Stimulated activated CD8-positive, alpha-beta memory T cell treated with anti-CD3 and anti-CD28 coated beads, Interleukin-15, amount 100 ng/mL, for 48 hours (primary cell): ENCODE results near the gene HEYL.
A peak's percentile ranks its signal among the peaks of the same experiment; 100 is the strongest.

Source experiments
- DNase-seq, 2 donors: peaks; one replicate each; pipeline ENCODE4 v3.0.0-alpha.2; 2020; ENCODE audit warnings: low read depth in 2 of 2

Gene HEYL

DNA sequence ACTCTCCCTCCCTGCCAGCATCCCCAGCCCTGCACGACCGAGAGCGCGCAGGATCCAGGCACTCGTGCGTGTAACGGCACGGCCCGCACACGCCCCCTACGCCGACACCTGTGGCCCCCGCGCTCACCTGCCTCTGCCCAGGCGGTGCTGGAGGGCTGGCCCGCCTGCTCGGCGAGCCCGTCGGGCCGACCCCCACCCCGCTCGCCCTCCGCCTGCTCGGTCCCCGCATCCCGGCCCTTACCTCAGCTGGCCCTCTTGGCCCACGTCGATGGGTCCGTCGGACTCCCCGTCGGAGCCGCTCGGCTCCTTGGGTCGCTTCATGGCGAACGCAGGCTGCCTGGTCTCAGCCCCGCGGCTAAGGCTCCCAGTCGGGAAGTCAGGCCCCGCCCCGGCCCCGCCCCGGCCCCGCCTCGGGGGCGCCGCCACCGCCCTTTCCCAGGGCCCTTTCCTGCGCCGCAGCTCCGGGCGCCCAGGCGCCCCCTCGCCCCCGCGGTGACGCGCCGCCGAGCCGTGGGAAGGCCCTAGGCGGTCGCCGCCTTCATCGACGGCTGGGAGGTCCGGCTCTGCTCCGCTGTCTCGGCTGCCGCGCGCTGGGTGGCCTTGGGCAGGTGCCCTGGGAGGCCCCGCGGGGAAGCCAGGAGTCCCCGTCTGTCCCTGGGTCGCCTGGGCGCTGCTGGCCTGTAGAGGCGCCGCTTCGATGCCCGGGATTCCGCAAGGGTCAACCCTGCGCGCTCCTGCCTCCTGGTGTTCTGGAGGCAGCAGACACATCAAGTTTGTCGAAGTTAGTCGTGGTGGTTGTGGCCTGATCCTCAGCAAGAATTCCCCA lies at the start of gene HEYL:
Gene HEYL, minus strand, starts transcription at position 339 of the 826 bp plus-strand sequence. Its CDS starts 18 bp downstream, at position 321.
- DNase-seq = peak; percentile 59 to 64

DNA sequence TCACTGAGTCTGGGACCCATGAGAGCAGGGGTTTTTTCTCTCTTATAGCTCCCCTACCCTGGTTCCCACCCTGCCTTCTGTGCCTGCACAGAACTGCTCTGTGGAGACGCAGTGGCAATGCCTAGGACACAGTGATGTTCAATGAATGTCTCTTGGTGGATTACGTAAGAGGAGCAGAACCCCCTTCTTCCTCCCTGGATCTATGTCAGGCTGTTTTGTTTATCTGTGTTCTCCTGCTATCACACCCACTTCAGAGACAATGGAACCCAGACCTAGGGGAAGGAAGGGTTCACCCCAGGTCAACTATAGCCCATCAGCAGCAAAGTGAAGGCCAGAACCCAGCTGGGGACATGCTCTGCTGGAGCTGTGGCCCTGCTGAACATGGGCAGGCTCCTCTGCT lies 49.8 kb upstream of the HEYL start:
- DNase-seq = no peak

DNA sequence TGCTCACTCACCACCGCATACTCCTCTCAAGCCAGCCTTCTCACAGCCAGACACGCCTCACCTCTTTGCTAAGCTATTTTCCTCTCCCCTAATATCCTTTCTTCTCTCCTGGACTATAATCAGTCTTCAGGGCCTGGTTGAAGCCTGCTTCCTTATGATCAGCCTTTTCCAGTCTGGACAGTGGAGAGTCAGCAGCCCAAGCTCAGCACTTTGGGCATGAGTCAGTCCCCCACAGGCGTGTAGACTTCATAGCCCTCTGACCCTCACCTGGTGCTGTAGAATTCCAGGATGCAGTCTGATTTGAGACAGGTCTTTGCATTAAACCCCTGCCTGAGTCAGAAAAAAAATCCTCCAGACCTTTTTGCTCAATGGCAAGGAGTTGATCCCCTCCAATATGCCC lies 49.3 kb upstream of the HEYL start:
- DNase-seq = no peak

DNA sequence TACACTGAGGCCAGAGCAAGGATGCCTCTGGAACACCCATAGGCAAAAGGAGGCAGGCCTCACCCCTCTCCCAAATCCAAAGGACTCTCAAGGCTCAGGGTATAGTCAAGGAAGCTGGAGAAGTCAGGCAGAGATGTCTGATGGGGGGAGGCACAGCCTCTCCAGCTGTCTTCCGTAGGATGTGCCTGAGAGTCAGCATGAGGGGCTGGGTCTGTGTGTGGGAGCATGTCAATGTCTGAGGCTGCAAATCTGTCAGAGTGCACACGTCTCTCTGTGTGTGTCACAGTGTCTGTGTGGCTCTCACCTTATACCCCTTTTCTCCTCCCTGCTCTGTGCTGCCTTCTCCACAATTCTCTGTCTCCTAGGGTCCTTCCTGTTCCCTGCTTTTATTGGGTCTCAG lies 47.8 kb upstream of the HEYL start:
- DNase-seq = no peak

GRCh38 chr1:39685071-39685470 lies 45.6 kb upstream of the HEYL start:
- DNase-seq = no peak

DNA sequence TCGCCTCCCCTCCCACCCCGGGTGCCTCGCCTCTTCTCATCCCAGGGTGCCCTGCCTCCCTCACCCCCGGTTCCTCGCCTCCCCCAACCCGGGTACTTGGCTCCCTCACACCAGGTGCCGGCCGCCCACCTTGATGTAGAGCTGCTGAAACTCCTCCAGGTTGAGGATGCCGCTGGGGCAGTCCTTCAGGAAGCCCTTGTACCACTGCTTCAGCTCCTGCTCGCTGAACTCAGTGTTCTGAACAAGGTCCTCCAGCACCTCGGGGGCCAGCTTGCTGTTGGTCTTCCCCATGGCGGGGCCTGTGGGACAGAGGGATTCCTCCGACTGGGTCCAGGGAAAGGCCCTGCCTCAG lies 44.8 kb upstream of the HEYL start:
- DNase-seq = no peak

- no peak for DNase-seq
Observed at GRCh38 chr1:39683591-39684312, 44.3 kb upstream of the HEYL start.

GRCh38 chr1:39681999-39682398 lies 42.6 kb upstream of the HEYL start:
- DNase-seq = no peak

DNA sequence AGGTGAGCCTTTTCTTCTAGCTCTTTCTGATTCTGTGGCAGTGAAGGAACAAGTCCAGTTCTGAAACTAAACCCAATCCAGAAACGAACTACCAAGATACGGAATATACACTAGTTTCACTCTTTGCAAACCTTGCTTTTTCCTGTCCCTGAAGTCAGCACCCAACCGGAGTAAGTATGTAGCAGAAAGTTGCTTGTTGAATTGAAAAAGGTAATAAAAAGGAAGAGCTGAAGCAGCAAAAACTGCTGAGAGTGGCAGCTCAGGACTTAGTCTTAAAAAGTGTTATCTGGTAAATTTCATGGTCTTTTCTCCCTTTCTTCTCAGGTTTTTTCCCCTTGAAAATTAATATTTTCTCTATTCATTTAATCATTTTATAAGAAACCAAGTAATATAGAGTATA lies 41.9 kb upstream of the HEYL start:
- DNase-seq = no peak

DNA sequence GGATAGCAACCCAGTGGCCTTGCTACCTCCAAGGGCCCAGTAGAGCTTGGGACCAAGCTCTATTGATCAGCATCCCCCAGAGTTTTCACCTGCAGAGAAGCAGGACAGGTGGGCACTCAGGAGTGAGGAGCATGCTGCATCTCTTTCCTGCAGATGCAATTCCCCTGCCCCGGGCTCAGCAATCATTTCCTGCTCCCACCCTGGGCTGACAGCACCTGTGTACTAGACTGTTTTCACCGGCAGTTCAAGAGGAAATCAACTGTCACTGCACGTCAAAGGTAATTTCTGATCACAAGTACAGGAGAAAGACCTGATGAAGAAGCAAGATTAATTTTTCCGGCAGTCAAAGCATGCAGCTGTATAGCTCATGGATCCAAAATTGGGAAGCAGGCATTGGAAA lies 41.3 kb upstream of the HEYL start:
- no peak for DNase-seq

- DNase-seq = no peak
Observed at GRCh38 chr1:39679821-39680220, 40.4 kb upstream of the HEYL start.

GRCh38 chr1:39678889-39679288 lies 39.4 kb upstream of the HEYL start:
- DNase-seq = no peak

GRCh38 chr1:39677645-39678044 lies 38.2 kb upstream of the HEYL start:
- no peak for DNase-seq

GRCh38 chr1:39676948-39677548 lies 37.6 kb upstream of the HEYL start:
- DNase-seq = no peak

GRCh38 chr1:39675220-39675619 lies 35.8 kb upstream of the HEYL start:
- no peak for DNase-seq

DNA sequence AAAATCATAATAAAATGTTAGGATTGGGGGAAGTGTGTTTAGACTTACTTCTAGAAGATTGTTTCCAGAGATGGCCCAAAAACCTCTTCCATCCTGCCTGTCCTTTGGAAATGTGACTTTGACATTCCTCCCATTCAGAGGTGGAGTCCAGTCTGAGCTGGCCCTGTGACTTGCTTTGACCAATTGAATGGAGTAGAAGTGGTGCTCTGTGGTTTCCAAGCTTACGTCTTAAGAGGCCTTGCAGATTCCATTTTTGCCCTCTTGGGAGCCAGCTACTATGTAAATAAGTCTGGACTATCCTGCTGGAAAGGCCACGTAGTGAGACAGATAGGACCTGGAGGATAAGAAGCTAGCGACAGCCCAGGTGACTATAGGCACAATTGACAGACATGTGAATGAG lies 33.8 kb upstream of the HEYL start:
- DNase-seq = no peak

DNA sequence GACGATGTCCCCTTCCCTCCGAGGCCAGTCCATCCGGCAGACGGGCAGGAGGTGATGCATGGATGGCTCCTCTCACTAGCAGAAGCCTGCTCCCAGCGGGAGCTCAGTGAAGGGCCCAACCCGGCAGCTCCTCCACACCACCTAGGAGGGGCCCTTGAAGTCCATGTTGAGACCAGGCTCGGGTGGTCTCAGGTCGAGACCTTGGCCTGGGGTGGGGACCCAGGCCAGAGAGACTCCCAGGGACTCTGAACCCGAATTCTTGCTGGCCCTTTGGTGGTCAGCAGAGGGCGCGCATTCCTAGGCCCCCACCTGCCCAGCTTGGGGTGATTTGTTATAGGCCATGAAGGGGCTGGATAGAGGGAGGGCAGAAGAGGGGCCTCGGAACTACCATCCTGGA lies 33.1 kb upstream of the HEYL start:
- no peak for DNase-seq

DNA sequence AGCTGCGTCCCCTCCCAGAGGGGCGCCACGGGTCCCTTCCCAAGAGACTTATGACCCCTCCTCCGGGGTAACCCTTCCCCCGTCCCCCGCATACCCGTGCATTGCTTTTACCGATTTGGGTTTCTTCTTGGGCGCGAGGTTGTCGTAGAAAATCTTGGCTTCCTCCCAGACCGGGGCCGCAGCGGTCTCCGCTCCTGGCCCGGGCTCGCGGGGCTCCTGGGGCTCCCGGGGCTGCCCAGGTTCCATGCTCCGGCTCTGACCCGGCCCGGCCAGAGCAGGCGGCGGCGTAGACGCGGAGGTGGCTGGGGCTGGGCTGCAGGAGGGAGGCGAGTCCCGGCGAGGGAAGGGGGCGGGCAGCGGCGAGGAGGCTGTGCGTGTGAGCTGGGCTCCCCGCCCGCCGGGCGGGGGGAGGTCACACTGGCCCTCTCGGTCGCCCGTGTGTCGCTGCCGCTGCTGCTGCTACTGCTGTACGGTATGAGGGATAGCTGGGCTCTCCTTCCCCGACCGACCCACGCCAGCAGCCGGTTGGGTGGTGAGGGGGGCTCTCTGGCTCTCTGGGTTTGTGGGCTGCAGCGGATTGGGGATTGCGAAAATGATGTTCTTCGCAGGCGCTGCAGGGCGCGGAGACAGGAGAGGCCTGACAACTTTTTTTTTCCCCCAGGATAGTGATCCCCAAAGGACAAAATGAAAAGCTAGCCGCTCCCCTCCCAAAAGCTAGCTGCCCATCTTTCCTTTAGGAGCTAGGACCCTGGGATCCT lies 32.5 kb upstream of the HEYL start, which contains the start of gene NT5C1A:
Gene NT5C1A, minus strand, starts transcription at position 315 of the 758 bp plus-strand sequence. Its CDS starts 69 bp downstream, at position 246.
- DNase-seq = no peak

- DNase-seq = no peak
Observed at GRCh38 chr1:39671433-39671792, 32.0 kb upstream of the HEYL start.

DNA sequence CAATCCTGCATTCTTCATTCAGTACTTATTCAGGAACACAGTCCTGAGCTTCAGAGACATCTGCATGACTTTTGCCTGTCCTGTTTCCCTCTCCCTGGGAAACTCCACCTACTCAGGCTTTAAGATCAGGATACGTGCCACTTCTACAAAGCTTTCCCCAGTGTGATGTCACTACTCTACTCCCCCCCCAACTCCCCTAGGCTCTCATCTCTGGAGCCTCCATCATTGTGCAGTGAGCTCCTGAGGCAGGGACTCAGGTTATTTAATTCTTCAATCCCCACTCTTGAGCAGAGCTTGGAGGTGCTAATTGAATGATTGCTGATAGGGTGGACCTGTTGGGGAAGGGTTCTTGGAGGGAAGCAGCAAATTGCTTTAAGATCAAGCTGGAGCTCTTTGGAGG lies 31.2 kb upstream of the HEYL start:
- no peak for DNase-seq

GRCh38 chr1:39668894-39669293 lies 29.5 kb upstream of the HEYL start:
- DNase-seq = no peak

- no peak for DNase-seq
Observed at GRCh38 chr1:39668111-39668510, 28.7 kb upstream of the HEYL start.
